Right renal pelvis (tissue), 4 donors: Measurements from ENCODE around the gene HES2. TPM values are rescaled to one million over a fixed set of nuclear protein-coding genes. Genes with fewer than 3 reads are reported as not detected.
"Not testable (repeated sequence)": the region's sequence is repeated elsewhere in the genome, so short reads cannot be mapped to it uniquely, and the experiment has no call there.

ENCODE experiments used
- DNase-seq, 4 donors: peaks; one replicate each; pipeline ENCODE4 v3.0.0-alpha.2; 2013; ENCODE audit warnings: low read depth in 4 of 4, low spot score in 3 of 4, missing footprints in 1 of 4
- polyA plus RNA-seq, 4 donors: library from polyadenylated mRNA; unstranded; fragments of 120-200 nt; gene quantifications; one replicate each; pipeline ENCODE4 v1.2.1, GENCODE V29; 2013; ENCODE audit not compliant: insufficient read length in 4 of 4

HES2 gene
- polyA plus RNA-seq, 4 donors = 0.27 to 0.73 (median 0.53) TPM

DNA sequence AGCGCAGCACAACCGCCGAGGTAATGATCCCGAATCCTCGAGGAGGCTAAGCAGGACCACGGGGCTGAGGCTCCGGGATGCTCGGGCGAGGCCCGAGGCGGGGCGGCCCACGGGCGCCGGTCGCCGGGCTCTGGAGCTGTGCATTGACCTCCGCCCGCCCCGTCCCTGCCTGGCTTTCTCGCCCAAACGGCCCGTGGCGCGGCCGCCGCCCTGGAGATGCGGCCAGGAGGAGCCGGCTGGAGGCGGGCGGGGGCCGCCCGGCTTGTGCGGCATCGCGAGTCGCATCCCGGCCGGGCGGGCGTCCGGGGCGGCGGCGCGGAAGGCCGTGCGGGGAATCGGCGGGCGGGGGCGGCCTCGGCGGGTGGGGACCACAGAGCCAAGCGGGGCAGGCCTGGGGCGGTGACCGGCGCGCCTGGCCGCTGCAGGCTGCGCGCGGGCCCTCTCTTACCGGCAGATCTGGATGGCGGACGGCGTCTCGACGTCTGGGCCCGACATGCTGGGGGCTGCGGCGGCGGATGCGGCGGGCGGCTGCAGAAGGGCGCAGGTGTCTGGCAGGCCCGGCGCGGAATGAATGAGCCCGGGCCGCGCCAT lies 26.8 kb downstream of the HES2 start:
- DNase-seq = no peak

DNA sequence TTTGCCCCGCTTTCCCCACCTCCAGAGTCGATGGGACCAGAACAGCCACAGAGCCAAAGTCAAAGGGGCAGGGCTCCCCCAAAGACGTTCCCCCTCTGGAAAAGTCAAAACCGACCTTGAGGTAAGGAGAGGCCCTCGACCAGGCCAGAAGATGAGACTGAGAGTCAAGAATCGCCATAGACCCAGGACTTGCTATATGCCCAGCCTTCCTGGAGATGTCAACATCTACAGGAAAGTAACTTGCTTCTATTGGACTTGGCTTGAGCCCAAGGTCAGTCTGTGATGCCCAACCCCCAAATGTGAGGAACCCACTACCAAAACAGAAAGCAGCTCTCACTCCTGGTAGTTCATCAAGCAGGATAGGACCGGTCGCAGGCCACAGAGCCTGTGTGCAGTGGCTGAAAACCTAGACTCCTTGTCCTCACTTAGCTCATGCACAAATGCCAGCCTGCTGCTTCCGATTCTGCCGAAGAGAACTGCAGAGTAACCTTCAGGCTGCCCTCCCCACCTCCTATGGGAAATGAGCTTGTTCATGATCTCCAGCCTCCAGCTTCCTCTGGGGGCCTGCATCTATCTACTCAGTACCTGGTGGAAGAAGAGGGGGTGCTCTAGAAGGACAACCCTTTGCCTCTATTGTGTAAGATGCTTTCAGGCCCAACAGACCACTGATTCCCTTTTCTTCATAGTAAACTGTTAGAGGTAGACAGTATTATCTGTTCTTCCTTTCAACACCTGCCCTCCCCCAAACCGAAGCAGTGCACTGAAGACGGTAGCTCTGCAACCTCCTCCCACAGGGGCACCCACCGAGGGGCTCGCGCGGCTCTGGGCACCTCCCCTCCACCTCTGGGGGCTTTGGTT lies 27.5 kb downstream of the HES2 start:
- DNase-seq = no peak

DNA sequence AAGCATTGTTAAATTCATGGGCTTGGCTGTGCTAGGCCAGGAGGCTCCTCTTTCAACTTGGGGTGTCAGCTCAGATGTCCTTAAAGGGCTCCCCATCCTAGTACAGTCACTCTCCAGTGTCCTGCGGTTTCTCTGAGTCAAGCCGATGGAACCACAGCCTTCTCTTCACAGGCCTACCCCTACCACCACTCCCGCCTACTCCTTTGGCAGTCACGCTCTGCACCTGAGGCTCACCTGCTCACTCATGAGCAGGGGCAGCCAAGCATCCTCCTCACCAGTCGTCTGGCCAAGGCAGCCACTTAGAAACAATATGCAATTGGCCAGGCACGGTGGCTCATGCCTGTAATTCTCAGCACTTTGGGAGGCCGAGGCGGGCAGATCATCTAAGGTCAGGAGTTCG lies 29.7 kb downstream of the HES2 start:
- DNase-seq = no peak

GRCh38 chr1:6386371-6386949 lies 33.3 kb downstream of the HES2 start:
- no peak for DNase-seq

DNA sequence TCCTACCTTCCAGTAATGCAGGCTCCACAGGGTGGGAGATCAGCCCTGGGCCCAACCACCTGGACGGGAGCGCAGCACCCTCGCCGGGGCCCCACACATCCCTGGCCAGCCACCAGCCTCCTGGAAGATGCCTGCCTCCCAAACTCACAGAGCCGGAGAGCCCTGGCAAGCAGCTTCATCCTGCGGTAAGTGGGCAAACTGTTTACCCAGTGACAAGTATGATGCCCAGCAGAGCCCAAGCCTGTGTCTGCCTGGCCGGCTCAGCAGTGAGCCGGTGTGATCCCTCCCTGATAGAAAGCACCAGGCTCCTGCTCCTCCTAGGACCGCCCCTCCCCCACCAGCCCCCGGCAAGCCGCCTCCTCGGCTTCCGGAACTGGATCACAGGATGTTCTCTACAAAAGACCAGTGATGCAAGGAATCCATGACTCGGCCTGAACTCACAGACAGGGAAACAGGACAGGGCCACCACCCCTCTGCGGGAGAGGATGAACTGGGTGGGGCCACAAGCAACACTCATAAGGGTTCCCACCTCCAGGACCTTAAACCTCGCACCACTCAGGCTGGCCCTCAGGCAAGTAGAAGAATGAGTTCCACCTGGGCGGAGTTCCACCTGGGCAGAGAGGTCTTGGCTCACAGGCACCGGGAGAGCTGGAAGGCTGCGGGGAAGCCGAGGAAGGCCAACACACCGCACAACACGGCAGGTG lies 34.1 kb downstream of the HES2 start:
- DNase-seq = no peak

- DNase-seq = no peak
Measured at GRCh38 chr1:6384962-6385361, 34.8 kb downstream of the HES2 start.

DNA sequence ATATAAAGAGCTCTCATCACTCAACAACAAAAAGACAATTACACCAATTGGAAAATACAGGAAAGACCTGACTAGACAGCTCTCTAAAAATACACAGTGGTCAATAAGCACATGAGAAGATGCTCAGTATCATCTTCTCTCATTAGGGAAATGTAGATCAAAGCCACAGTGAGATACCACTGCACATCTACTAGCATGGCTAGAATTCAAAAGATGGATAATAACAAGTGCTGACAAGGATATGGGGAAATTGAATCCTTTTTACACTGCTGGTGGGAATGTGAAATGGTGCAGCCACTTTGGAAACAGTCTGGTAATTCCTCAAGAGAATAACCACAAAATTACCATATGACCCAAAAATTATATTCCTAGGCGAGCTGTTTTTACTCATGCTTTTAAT lies 35.6 kb downstream of the HES2 start:
- no peak for DNase-seq

DNA sequence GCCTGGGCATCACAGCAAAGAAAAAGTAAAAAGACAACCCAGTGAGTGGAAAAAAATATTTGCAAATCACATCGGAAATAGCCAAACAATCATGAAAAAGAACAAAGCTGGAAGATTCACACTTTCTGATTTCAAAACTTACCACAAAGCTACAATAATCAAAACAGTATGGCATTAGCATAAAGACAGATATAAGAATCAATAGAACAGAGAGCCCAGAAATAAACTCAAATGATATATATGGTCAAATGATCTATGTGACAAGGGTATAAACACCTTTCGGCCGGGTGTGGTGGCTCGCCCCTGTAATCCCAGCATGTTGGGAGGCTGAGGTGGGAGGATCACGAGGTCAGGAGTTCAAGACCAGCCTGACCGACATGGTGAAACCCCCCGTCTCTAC lies 39.7 kb downstream of the HES2 start:
- DNase-seq = no peak

DNA sequence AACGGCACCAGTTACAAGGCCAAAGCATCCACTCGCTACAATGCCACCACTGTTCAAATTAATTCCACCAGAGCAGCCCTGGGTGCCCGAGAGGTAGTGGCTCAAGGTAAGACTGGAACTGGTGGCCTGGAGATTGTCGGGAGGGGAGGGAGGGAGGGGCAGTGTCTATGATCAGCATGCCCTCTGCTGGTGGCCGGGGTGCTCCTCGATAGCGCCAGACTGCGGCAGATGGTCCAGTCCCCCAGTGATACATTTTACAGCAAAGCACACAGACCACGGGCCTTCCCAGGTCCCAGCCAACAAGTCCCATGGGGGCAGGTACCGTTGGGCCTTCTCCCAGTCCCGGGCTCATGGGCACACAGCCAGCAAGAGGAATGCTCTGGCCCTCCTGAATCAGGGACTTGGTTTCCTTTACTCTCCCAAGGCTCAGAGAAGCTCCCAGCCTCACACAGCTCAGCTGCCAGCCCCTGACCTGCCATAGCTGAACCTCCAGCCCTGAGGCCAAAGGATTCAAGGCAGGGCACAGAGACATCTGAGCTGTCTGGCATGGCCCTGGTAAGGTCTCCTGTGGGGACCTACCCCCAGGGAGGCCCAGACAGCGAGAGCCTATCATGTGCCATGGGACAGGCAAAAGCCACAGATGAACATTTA lies 41.5 kb downstream of the HES2 start:
- no peak for DNase-seq

- DNase-seq = no peak
Measured at GRCh38 chr1:6373961-6374720, 45.6 kb downstream of the HES2 start.

DNA sequence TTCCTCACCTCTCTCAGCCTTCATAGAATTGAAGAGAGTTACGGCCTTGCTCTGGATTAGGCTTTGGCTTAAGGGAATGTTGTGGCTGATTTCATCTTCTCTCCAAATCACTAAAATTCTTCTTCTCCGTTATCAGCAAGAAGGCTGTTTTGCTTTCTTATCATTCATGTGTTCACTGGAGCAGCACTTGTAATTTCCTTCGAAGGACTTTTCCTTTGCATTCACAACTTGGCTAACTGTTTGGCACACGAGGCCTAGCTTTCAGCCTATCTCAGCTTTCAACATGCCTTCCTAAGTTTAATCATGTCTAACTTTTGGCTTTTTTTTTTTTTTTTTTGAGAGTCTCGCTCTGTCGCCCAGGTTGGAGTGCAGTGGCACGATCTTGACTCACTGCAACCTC lies 47.5 kb downstream of the HES2 start:
- not testable (repeated sequence) for DNase-seq

GRCh38 chr1:6370006-6370405 lies 49.7 kb downstream of the HES2 start:
- no peak for DNase-seq

- no peak for DNase-seq
Measured at GRCh38 chr1:6367381-6368012, 52.2 kb downstream of the HES2 start.

DNA sequence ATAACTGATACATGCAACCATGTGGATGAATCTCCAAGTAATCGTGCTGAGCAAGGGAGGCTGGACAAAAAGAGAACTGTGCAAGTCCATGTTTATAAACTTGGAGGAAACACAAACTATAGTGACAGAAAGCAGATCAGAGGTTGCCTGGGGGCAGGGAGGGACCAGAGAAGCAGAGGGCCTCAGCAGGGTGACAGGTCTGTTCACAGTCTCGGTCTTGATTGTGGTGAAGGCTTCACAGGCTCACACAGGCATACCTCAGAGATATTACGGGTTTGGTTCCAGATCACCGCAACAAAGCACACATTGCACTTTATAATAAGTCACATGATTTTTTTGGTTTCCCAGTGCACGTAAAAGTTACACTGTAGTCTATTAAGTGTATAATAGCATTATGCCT lies 54.7 kb downstream of the HES2 start:
- no peak for DNase-seq

- not testable (repeated sequence) for DNase-seq
Measured at GRCh38 chr1:6363085-6363884, 56.4 kb downstream of the HES2 start.
